Measurements from ENCODE around the gene ALDH1L1. TPM values are rescaled to one million over a fixed set of nuclear protein-coding genes. Genes with fewer than 3 reads are reported as not detected.

Gene ALDH1L1
- total RNA-seq, 2 donors from 2014 or later: 5.6 to 12.4 TPM

GRCh38 chr3:126146034-126146433 is 34.4 kb downstream of the ALDH1L1 start:
- intact Hi-C loops (cut with DNase I): no loop called here
- DNase-seq (ENCODE audit: low spot score): peak; percentile 51

- DNase-seq (ENCODE audit: low spot score): no peak
- intact Hi-C loops (cut with DNase I): loop anchor here in 1 of 2 donors (5.0 kb wide), 1 partner anchor 1350 kb away; no protein-coding TSS in a partner anchor
Observed at GRCh38 chr3:126142652-126143051, 37.7 kb downstream of the ALDH1L1 start.

GRCh38 chr3:126137490-126138130 is 42.8 kb downstream of the ALDH1L1 start:
- DNase-seq (ENCODE audit: low spot score): peak; percentile 48
- intact Hi-C loops (cut with DNase I): loop anchor here in 1 of 2 donors (5.0 kb wide), 1 partner anchor 60 kb away; no protein-coding TSS in a partner anchor

- intact Hi-C loops (cut with DNase I): loop anchor here in 1 of 2 donors (5.0 kb wide), 1 partner anchor 61 kb away; no protein-coding TSS in a partner anchor
- peak; percentile 56 for DNase-seq (ENCODE audit: low spot score)
Observed at GRCh38 chr3:126136428-126137220, 43.8 kb downstream of the ALDH1L1 start.

GRCh38 chr3:126135406-126136076 is 44.8 kb downstream of the ALDH1L1 start:
- intact Hi-C loops (cut with DNase I): loop anchor here in 1 of 2 donors (5.0 kb wide), 1 partner anchor 62 kb away; no protein-coding TSS in a partner anchor
- peak; percentile 79 for DNase-seq (ENCODE audit: low spot score)

GRCh38 chr3:126135071-126135405 is 45.3 kb downstream of the ALDH1L1 start:
- no peak for DNase-seq (ENCODE audit: low spot score)
- intact Hi-C loops (cut with DNase I): loop anchor here in 1 of 2 donors (5.0 kb wide), 1 partner anchor 62 kb away; no protein-coding TSS in a partner anchor

GRCh38 chr3:126134219-126134975 is 46.0 kb downstream of the ALDH1L1 start:
- intact Hi-C loops (cut with DNase I): loop anchor here (5.0 kb wide), 1 partner anchor 258 kb away; the partner anchor contains the start of gene CFAP100 (in 2 of the 2)
- peak; percentile 88 for DNase-seq (ENCODE audit: low spot score)

- DNase-seq (ENCODE audit: low spot score): peak; percentile 74
- intact Hi-C loops (cut with DNase I): loop anchor here (5.0 kb wide), 1 partner anchor 259 kb away; the partner anchor contains the start of gene CFAP100 (in 2 of the 2)
Observed at GRCh38 chr3:126133606-126134005, 46.8 kb downstream of the ALDH1L1 start.

- peak; percentile 52 for DNase-seq (ENCODE audit: low spot score)
- intact Hi-C loops (cut with DNase I): loop anchor here (5.0 kb wide), 1 partner anchor 259 kb away; the partner anchor contains the start of gene CFAP100 (in 2 of the 2)
Observed at GRCh38 chr3:126132751-126133511, 47.5 kb downstream of the ALDH1L1 start.

- intact Hi-C loops (cut with DNase I): loop anchor here (5.0 kb wide), 1 partner anchor 260 kb away; the partner anchor contains the start of gene CFAP100 (in 2 of the 2)
- DNase-seq (ENCODE audit: low spot score): peak; percentile 63
Observed at GRCh38 chr3:126131881-126132750, 48.3 kb downstream of the ALDH1L1 start.

GRCh38 chr3:126130981-126131745 is 49.2 kb downstream of the ALDH1L1 start:
- intact Hi-C loops (cut with DNase I): loop anchor here (5.0 kb wide), 1 partner anchor 261 kb away; the partner anchor contains the start of gene CFAP100 (in 2 of the 2)
- DNase-seq (ENCODE audit: low spot score): peak; percentile 74

- peak; percentile 66 for DNase-seq (ENCODE audit: low spot score)
- intact Hi-C loops (cut with DNase I): loop anchor here (5.0 kb wide), 1 partner anchor 262 kb away; the partner anchor contains the start of gene CFAP100 (in 2 of the 2)
Observed at GRCh38 chr3:126130081-126130855, 50.1 kb downstream of the ALDH1L1 start.

GRCh38 chr3:126129398-126129891 is 50.9 kb downstream of the ALDH1L1 start:
- DNase-seq (ENCODE audit: low spot score): peak; percentile 83
- intact Hi-C loops (cut with DNase I): no loop called here

GRCh38 chr3:126128504-126129397 is 51.6 kb downstream of the ALDH1L1 start:
- DNase-seq (ENCODE audit: low spot score): peak; percentile 41
- intact Hi-C loops (cut with DNase I): no loop called here
